GM12878 (cell line): ENCODE measurements around the gene SEL1L3. TPM values are rescaled to one million over a fixed set of nuclear protein-coding genes. Genes with fewer than 3 reads are reported as not detected.

Source experiments
- ATAC-seq: fragments of 200-7000 bp; cut with Tn5 transposase; 3 replicates; pipeline ENCODE4 v1.9.1; 2020; ENCODE audit warnings: mild to moderate bottlenecking, moderate library complexity
- BruUV-seq: library from RNA; stranded (reverse); fragments of 400-500 nt; replicated peaks from 2 replicates; lab custom pipeline; 2021; lab: Mats Ljungman, UMichigan
- CTCF ChIA-PET: fragments of 300-600 bp; sonication (Branson Sonifier 250); formaldehyde crosslinking; extraction: SDS; loops from one replicate; lab custom pipeline; 2021; ENCODE audit warnings: inconsistent platforms; lab: Yijun Ruan, JAX
- POLR2A ChIA-PET: fragments of 350-600 bp; formaldehyde crosslinking; extraction: SDS; loops from one replicate; lab custom pipeline; 2021; ENCODE audit warnings: inconsistent platforms; lab: Charles Lee
- RAD21 ChIA-PET: fragments of 300-600 bp; sonication (Branson Sonifier 250); formaldehyde crosslinking; loops from one replicate; lab custom pipeline; 2023; ENCODE audit warnings: antibody characterized with exemption; ENCODE audit not compliant: unreplicated experiment; lab: Charles Lee
- SMC1A ChIA-PET: fragments of 300-600 bp; sonication (Branson Sonifier 250); formaldehyde crosslinking; loops from one replicate; lab custom pipeline; 2023; ENCODE audit not compliant: unreplicated experiment, uncharacterized antibody; lab: Charles Lee
- DNase-seq: peaks from one replicate; pipeline ENCODE4 v3.0.0-alpha.2; 2011; ENCODE audit warnings: low read depth, low spot score
- FAIRE-seq: peaks from 3 replicates; lab custom pipeline; 2011; peaks lifted over from hg19 to GRCh38; lab: Jason Lieb, UNC
- H2AFZ ChIP-seq: 2 replicates; pipeline ENCODE4 v1.6.0; 2011; ENCODE audit warnings: low read depth, low read length, control low read depth; ENCODE audit not compliant: control insufficient read depth
- H3K27ac ChIP-seq: 2 replicates; pipeline ENCODE4 v1.5.1; 2011; ENCODE audit warnings: control low read depth; ENCODE audit not compliant: control insufficient read depth, insufficient read depth
- H3K27me3 ChIP-seq, 2 experiments: replicated peaks in 1 of 2; 2 replicates each; pipeline versions ENCODE4 v1.6.0 to v1.6.1; 2011; ENCODE audit warnings: low read length in 1 of 2; ENCODE audit not compliant: control insufficient read depth in 2 of 2, insufficient read depth in 2 of 2
- H3K36me3 ChIP-seq, 2 experiments: 2 replicates each; pipeline ENCODE4 v1.5.1; 2011; ENCODE audit warnings: low read length in 1 of 2; ENCODE audit not compliant: control insufficient read depth in 2 of 2, insufficient read depth in 2 of 2
- H3K4me1 ChIP-seq: 2 replicates; pipeline ENCODE4 v1.6.1; 2011; ENCODE audit warnings: mild to moderate bottlenecking, low read length, moderate library complexity, mixed read lengths; ENCODE audit not compliant: control insufficient read depth, insufficient read depth
- H3K4me2 ChIP-seq: 2 replicates; pipeline ENCODE4 v1.6.0; 2011; ENCODE audit warnings: control low read depth; ENCODE audit not compliant: control insufficient read depth, insufficient read depth
- H3K4me3 ChIP-seq: fragments of 200-600 bp; sonication (generic); 2 replicates; pipeline ENCODE4 v1.5.1; 2016
- H3K79me2 ChIP-seq: 2 replicates; pipeline ENCODE4 v1.6.0; 2011; ENCODE audit warnings: low read length; ENCODE audit not compliant: control insufficient read depth, insufficient read depth
- H3K9ac ChIP-seq: 2 replicates; pipeline ENCODE4 v1.8.0; 2011; ENCODE audit warnings: low read length, control low read depth, mixed read lengths; ENCODE audit not compliant: control insufficient read depth, insufficient read depth
- H3K9me3 ChIP-seq: replicated peaks from 3 replicates; pipeline ENCODE4 v1.5.1; 2011; ENCODE audit warnings: mild to moderate bottlenecking, low read length; ENCODE audit not compliant: control insufficient read depth, insufficient read depth
- H4K20me1 ChIP-seq: 2 replicates; pipeline ENCODE4 v1.6.0; 2011; ENCODE audit not compliant: control insufficient read depth, insufficient read depth
- BACH1 ChIP-seq: fragments of 450-650 bp; IDR thresholded peaks from 2 replicates; pipeline ENCODE4 v1.6.1; 2017; ENCODE audit warnings: mild to moderate bottlenecking, borderline replicate concordance
- BRCA1 ChIP-seq: IDR thresholded peaks from 2 replicates; pipeline ENCODE4 v1.6.1; 2011; ENCODE audit warnings: low read depth, low read length, improper control_type of control experiment
- CBX5 ChIP-seq: sonication (generic); IDR thresholded peaks from 2 replicates; pipeline ENCODE4 v1.6.1; 2016; ENCODE audit warnings: low read depth, moderate library complexity, mild to moderate bottlenecking, inconsistent platforms
- CHD4 ChIP-seq: fragments of 200-600 bp; sonication (generic); IDR thresholded peaks from 2 replicates; pipeline ENCODE4 v1.6.1; 2016; ENCODE audit warnings: mild to moderate bottlenecking
- DPF2 ChIP-seq: fragments of 450-650 bp; IDR thresholded peaks from 2 replicates; pipeline ENCODE4 v1.6.1; 2017; ENCODE audit warnings: mild to moderate bottlenecking
- FOXK2 ChIP-seq: fragments of 450-650 bp; IDR thresholded peaks from 2 replicates; pipeline ENCODE4 v1.6.1; 2017; ENCODE audit warnings: mild to moderate bottlenecking, moderate library complexity
- IKZF2 ChIP-seq, 2 experiments: fragments of 450-650 bp; IDR thresholded peaks; 2 replicates each; pipeline ENCODE4 v1.6.1; 2017; ENCODE audit warnings: mild to moderate bottlenecking in 2 of 2, moderate library complexity in 2 of 2
- JUND ChIP-seq: IDR thresholded peaks from 2 replicates; pipeline ENCODE4 v1.6.1; 2012; ENCODE audit warnings: low read depth, mild to moderate bottlenecking, low read length, improper control_type of control experiment, moderate library complexity
- KDM1A ChIP-seq: fragments of 200-600 bp; sonication (generic); IDR thresholded peaks from 2 replicates; pipeline ENCODE4 v1.6.1; 2016; ENCODE audit warnings: borderline replicate concordance
- POLR2AphosphoS5 ChIP-seq: IDR thresholded peaks from 2 replicates; pipeline ENCODE4 v1.6.1; 2011; ENCODE audit warnings: mild to moderate bottlenecking, low read length, inconsistent platforms
- RUNX3 ChIP-seq: IDR thresholded peaks from 2 replicates; pipeline ENCODE4 v1.6.1; 2012; ENCODE audit warnings: low read length, inconsistent platforms
- SUPT20H ChIP-seq: IDR thresholded peaks from 2 replicates; pipeline ENCODE4 v1.6.1; 2011; ENCODE audit warnings: low read depth, mild to moderate bottlenecking, low read length, moderate library complexity, borderline replicate concordance; ENCODE audit not compliant: control insufficient read depth
- YBX1 ChIP-seq: fragments of 450-650 bp; IDR thresholded peaks from 2 replicates; pipeline ENCODE4 v1.6.1; 2016; ENCODE audit warnings: antibody characterized with exemption
- WGBS: methylation state at CpG from one replicate; pipeline ENCODE4 v1.1.6; 2016; ENCODE audit warnings: low lambda C conversion rate; ENCODE audit not compliant: insufficient replicate concordance, insufficient coverage; ENCODE audit errors: missing lambda C conversion rate; 5-methylcytosine and 5-hydroxymethylcytosine counted together
- in situ Hi-C: fragments of 300-500 bp; cut with MboI; formaldehyde crosslinking; loops from 9 replicates; pipeline ENCODE4 v1.14.3; 2018; ENCODE audit warnings: mixed read lengths
- intact Hi-C: fragments of 100-400 bp; cut with micrococcal nuclease; formaldehyde crosslinking; loops from one replicate; pipeline ENCODE4 v1.14.2; 2022; ENCODE audit not compliant: unreplicated experiment
- polyA plus RNA-seq, 11 experiments: library from polyadenylated mRNA; depleted of rRNA in 4 of 11; unstranded in 6 of 11; stranded (reverse) in 5 of 11; fragments of >200 nt; fragmentation: Nextera tagmentation in 4 of 11; fragmentation: Illumina TruSeq in 1 of 11; extraction: Ambion mirVana in 4 of 11; extraction: Trizol in 1 of 11; gene quantifications; 1 replicate in 1 of 11; 2 replicates in 10 of 11; pipeline versions ENCODE4 v1.2.1 to v1.2.3, GENCODE V29; 2011 to 2016; ENCODE audit warnings: inconsistent platforms in 2 of 11, missing spikeins in 2 of 11, low read depth in 1 of 11
- total RNA-seq, 4 experiments: library from RNA; depleted of rRNA in 3 of 4; stranded (reverse); fragments of >200 nt in 3 of 4; fragmentation: Illumina TruSeq in 1 of 4; extraction: Trizol in 1 of 4; gene quantifications; 2 replicates each; pipeline versions ENCODE4 v1.2.1 to v1.2.3, GENCODE V29; 2013 to 2021
- TF ChIP-seq, protein P1 (sequence below): fragments of 450-650 bp; IDR thresholded peaks from 2 replicates; pipeline ENCODE4 v1.6.1; 2017; ENCODE audit warnings: mild to moderate bottlenecking, moderate library complexity
- TF ChIP-seq, protein P2 (sequence below): fragments of 450-650 bp; IDR thresholded peaks from 2 replicates; pipeline ENCODE4 v1.6.1; 2017; ENCODE audit warnings: low read depth, mild to moderate bottlenecking, moderate library complexity

The SEL1L3 gene
- total and polyA plus RNA-seq, 10 of the 15 experiments (the other 5 are each of a cell fraction or from before 2014, with no cell fraction given) = 20.4 to 82.2 (median 47.3) TPM

DNA sequence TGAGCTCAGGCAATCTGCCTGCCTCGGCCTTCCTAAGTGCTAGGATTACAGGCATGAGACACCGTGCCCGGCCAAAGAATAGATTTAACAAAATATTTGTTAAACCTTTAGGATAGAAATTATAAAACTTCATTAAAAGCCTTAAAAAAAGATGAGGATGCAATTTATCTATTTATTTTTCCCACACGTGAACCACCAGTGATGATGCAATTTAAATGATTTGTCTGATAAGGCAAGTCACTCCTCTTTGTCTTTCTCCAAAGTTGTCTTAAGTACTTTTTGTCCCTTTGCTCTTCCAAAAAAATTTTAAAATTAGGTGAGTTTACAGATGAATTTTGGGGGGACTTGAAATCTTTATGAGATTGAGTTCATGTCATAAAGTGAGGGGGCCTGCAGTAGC is 149.0 kb downstream of the SEL1L3 start:
- RAD21 ChIA-PET = interaction anchor here (1.0 kb wide), 1 partner anchor 9 kb away, joined by 4 read pairs; no protein-coding TSS in a partner anchor
- H3K27me3 ChIP-seq = no peaks in the 10 kb centered on the region
- ATAC-seq = no peak
- SMC1A ChIA-PET = interaction anchor here (0.7 kb wide), 1 partner anchor 1582 kb away, joined by 3 read pairs; no protein-coding TSS in a partner anchor
- no peak overlapping the region for H3K27ac ChIP-seq
- H3K9ac ChIP-seq = no peak overlapping the region
- FAIRE-seq = no peak
- no peaks in the 10 kb centered on the region for H4K20me1 ChIP-seq
- no peak overlapping the region for H3K4me3 ChIP-seq
- H3K4me1 ChIP-seq = no peaks in the 10 kb centered on the region
- no peaks in the 10 kb centered on the region for H3K36me3 ChIP-seq
- in situ Hi-C loops = no loop called here
- CTCF ChIA-PET = interaction anchor here (0.7 kb wide), 1 partner anchor 60 kb away, joined by 4 read pairs; no protein-coding TSS in a partner anchor
- DNase-seq = no peak
- no peak overlapping the region for H2AFZ ChIP-seq
- intact Hi-C loops = no loop called here
- WGBS = 56% methylated on average over 4 of the region's 4 CpGs
- POLR2A ChIA-PET = no interaction called here
- H3K4me2 ChIP-seq = no peak overlapping the region
- TF ChIP-seq IKZF2 (IDR thresholded peaks at IDR 0.05) = no peak
- TF ChIP-seq DPF2 = no peak
- TF ChIP-seq FOXK2 = no peak
- TF ChIP-seq POLR2AphosphoS5 = no peak
- no peak for TF ChIP-seq JUND
- no peak for TF ChIP-seq CBX5
- no peak for TF ChIP-seq RUNX3
- TF ChIP-seq YBX1 = no peak
- no peak for TF ChIP-seq BRCA1
- TF ChIP-seq, protein P1, sequence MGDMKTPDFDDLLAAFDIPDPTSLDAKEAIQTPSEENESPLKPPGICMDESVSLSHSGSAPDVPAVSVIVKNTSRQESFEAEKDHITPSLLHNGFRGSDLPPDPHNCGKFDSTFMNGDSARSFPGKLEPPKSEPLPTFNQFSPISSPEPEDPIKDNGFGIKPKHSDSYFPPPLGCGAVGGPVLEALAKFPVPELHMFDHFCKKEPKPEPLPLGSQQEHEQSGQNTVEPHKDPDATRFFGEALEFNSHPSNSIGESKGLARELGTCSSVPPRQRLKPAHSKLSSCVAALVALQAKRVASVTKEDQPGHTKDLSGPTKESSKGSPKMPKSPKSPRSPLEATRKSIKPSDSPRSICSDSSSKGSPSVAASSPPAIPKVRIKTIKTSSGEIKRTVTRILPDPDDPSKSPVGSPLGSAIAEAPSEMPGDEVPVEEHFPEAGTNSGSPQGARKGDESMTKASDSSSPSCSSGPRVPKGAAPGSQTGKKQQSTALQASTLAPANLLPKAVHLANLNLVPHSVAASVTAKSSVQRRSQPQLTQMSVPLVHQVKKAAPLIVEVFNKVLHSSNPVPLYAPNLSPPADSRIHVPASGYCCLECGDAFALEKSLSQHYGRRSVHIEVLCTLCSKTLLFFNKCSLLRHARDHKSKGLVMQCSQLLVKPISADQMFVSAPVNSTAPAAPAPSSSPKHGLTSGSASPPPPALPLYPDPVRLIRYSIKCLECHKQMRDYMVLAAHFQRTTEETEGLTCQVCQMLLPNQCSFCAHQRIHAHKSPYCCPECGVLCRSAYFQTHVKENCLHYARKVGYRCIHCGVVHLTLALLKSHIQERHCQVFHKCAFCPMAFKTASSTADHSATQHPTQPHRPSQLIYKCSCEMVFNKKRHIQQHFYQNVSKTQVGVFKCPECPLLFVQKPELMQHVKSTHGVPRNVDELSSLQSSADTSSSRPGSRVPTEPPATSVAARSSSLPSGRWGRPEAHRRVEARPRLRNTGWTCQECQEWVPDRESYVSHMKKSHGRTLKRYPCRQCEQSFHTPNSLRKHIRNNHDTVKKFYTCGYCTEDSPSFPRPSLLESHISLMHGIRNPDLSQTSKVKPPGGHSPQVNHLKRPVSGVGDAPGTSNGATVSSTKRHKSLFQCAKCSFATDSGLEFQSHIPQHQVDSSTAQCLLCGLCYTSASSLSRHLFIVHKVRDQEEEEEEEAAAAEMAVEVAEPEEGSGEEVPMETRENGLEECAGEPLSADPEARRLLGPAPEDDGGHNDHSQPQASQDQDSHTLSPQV = no peak
- TF ChIP-seq, protein P2, sequence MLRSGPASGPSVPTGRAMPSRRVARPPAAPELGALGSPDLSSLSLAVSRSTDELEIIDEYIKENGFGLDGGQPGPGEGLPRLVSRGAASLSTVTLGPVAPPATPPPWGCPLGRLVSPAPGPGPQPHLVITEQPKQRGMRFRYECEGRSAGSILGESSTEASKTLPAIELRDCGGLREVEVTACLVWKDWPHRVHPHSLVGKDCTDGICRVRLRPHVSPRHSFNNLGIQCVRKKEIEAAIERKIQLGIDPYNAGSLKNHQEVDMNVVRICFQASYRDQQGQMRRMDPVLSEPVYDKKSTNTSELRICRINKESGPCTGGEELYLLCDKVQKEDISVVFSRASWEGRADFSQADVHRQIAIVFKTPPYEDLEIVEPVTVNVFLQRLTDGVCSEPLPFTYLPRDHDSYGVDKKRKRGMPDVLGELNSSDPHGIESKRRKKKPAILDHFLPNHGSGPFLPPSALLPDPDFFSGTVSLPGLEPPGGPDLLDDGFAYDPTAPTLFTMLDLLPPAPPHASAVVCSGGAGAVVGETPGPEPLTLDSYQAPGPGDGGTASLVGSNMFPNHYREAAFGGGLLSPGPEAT = no peak
- no peak for TF ChIP-seq SUPT20H
- no peak for TF ChIP-seq KDM1A
- TF ChIP-seq CHD4 = no peak
- TF ChIP-seq BACH1 = no peak
- H3K79me2 ChIP-seq = no peaks in the 10 kb centered on the region
- no peaks in the 10 kb centered on the region for H3K9me3 ChIP-seq
- BruUV-seq = no TSS peak
